T-helper 2 cell treated with Interferon-gamma antibody and Interleukin-4, amounts not matched to agents 5 μg/mL and 100 μg/mL, for 36 hours (primary cell): ENCODE results near the gene RAB7B.
"Not testable (repeated sequence)": the region's sequence is repeated elsewhere in the genome, so short reads cannot be mapped to it uniquely, and the experiment has no call there.

Source experiments
- DNase-seq: peaks from one replicate; pipeline ENCODE4 v3.0.0; 2021; ENCODE audit warnings: low spot score
- H3K27ac Mint-ChIP-seq: one replicate; pipeline ENCODE4 v1.8.0; 2021; ENCODE audit warnings: mild to moderate bottlenecking, mixed read lengths
- H3K27me3 Mint-ChIP-seq: one replicate; pipeline ENCODE4 v1.8.0; 2021; ENCODE audit warnings: low read depth, mixed read lengths
- H3K36me3 Mint-ChIP-seq: one replicate; pipeline ENCODE4 v1.8.0; 2021; ENCODE audit warnings: low read depth, mixed read lengths
- H3K4me1 Mint-ChIP-seq: one replicate; pipeline ENCODE4 v1.8.0; 2021; ENCODE audit warnings: low read depth, mixed read lengths
- H3K4me3 Mint-ChIP-seq: one replicate; pipeline ENCODE4 v1.8.0; 2022; ENCODE audit warnings: mild to moderate bottlenecking, moderate library complexity, mixed read lengths
- H3K9me3 Mint-ChIP-seq: one replicate; pipeline ENCODE4 v1.8.0; 2021; ENCODE audit warnings: mixed read lengths

Gene RAB7B

GRCh38 chr1:206002871-206003801 is at the start of gene RAB7B:
TSS of gene RAB7B (minus strand) at chr1:206003395. CDS start at chr1:205994135, 9,260 bp downstream.
- no peaks in the 10 kb centered on the region for H3K9me3 Mint-ChIP-seq
- no peak for DNase-seq
- no peak within 1 kb of the TSS for H3K4me3 Mint-ChIP-seq
- H3K4me1 Mint-ChIP-seq: peaks cover 3% of the 10 kb centered on the region
- no peak within 1 kb of the TSS for H3K27ac Mint-ChIP-seq
- peaks cover 4% of the 10 kb centered on the region for H3K27me3 Mint-ChIP-seq
- H3K36me3 Mint-ChIP-seq: no peaks in the 10 kb centered on the region

GRCh38 chr1:206052231-206052865 is 49.2 kb upstream of the RAB7B start:
- H3K27ac Mint-ChIP-seq, DNase-seq, H3K4me3 Mint-ChIP-seq, H3K36me3 Mint-ChIP-seq, H3K9me3 Mint-ChIP-seq: not testable (repeated sequence)
- Mint-ChIP-seq H3K27me3 (peaks cover 51% of the 10 kb centered on the region), H3K4me1 (peaks cover 16% of the 10 kb centered on the region)

- Mint-ChIP-seq H3K9me3 (no peaks in the 10 kb centered on the region), H3K27me3 (peaks cover 37% of the 10 kb centered on the region), H3K27ac (peak overlapping the region; percentile 49), H3K36me3 (no peaks in the 10 kb centered on the region), H3K4me3 (no peak overlapping the region), H3K4me1 (peaks cover 16% of the 10 kb centered on the region)
- DNase-seq: peak; percentile 36
These were observed 47.5 kb upstream of the RAB7B start for GRCh38 chr1:206050655-206051235.

- Mint-ChIP-seq H3K36me3 (no peaks in the 10 kb centered on the region), H3K4me1 (peaks cover 16% of the 10 kb centered on the region), H3K27ac (no peak overlapping the region), H3K9me3 (no peaks in the 10 kb centered on the region), H3K4me3 (no peak overlapping the region), H3K27me3 (peaks cover 32% of the 10 kb centered on the region)
- DNase-seq: no peak
These were observed 46.9 kb upstream of the RAB7B start for GRCh38 chr1:206049919-206050600.

GRCh38 chr1:206049293-206049692 is 46.1 kb upstream of the RAB7B start:
- Mint-ChIP-seq H3K36me3 (no peaks in the 10 kb centered on the region), H3K27me3 (peaks cover 33% of the 10 kb centered on the region), H3K4me3 (no peak overlapping the region), H3K9me3 (no peaks in the 10 kb centered on the region), H3K27ac (no peak overlapping the region), H3K4me1 (peaks cover 16% of the 10 kb centered on the region)
- no peak for DNase-seq

GRCh38 chr1:206048582-206048981 is 45.4 kb upstream of the RAB7B start:
- H3K4me3 Mint-ChIP-seq: no peak overlapping the region
- no peak for DNase-seq
- no peaks in the 10 kb centered on the region for H3K9me3 Mint-ChIP-seq
- no peaks in the 10 kb centered on the region for H3K36me3 Mint-ChIP-seq
- no peak overlapping the region for H3K27ac Mint-ChIP-seq
- peaks cover 29% of the 10 kb centered on the region for H3K27me3 Mint-ChIP-seq
- H3K4me1 Mint-ChIP-seq: peaks cover 15% of the 10 kb centered on the region

GRCh38 chr1:206047271-206047670 is 44.1 kb upstream of the RAB7B start:
- Mint-ChIP-seq H3K9me3 (no peaks in the 10 kb centered on the region), H3K4me1 (peaks cover 7% of the 10 kb centered on the region), H3K27ac (no peak overlapping the region), H3K36me3 (no peaks in the 10 kb centered on the region), H3K4me3 (no peak overlapping the region), H3K27me3 (peaks cover 29% of the 10 kb centered on the region)
- no peak for DNase-seq

- Mint-ChIP-seq H3K4me1 (peaks cover 6% of the 10 kb centered on the region), H3K27me3 (peaks cover 43% of the 10 kb centered on the region)
These were observed 38.4 kb upstream of the RAB7B start for GRCh38 chr1:206041640-206042039.

GRCh38 chr1:206040328-206040727 is 37.1 kb upstream of the RAB7B start:
- no peaks in the 10 kb centered on the region for H3K36me3 Mint-ChIP-seq
- H3K9me3 Mint-ChIP-seq: no peaks in the 10 kb centered on the region
- no peak overlapping the region for H3K4me3 Mint-ChIP-seq
- H3K4me1 Mint-ChIP-seq: peaks cover 6% of the 10 kb centered on the region
- no peak overlapping the region for H3K27ac Mint-ChIP-seq
- H3K27me3 Mint-ChIP-seq: peaks cover 56% of the 10 kb centered on the region
- no peak for DNase-seq

More at GRCh38 chr1:206041640-206042039, 38.4 kb upstream of the RAB7B start:
- DNase-seq: no peak
- Mint-ChIP-seq H3K9me3 (no peaks in the 10 kb centered on the region), H3K4me3 (no peak overlapping the region), H3K36me3 (no peaks in the 10 kb centered on the region), H3K27ac (no peak overlapping the region)

GRCh38 chr1:206039046-206039973 is 36.1 kb upstream of the RAB7B start:
- Mint-ChIP-seq H3K4me3 (no peak overlapping the region), H3K36me3 (no peaks in the 10 kb centered on the region), H3K27ac (no peak overlapping the region), H3K4me1 (peaks cover 8% of the 10 kb centered on the region), H3K27me3 (peaks cover 64% of the 10 kb centered on the region), H3K9me3 (no peaks in the 10 kb centered on the region)
- no peak for DNase-seq

- H3K27me3 Mint-ChIP-seq: peaks cover 75% of the 10 kb centered on the region
- H3K27ac Mint-ChIP-seq: no peak overlapping the region
- no peaks in the 10 kb centered on the region for H3K36me3 Mint-ChIP-seq
- H3K4me3 Mint-ChIP-seq: no peak overlapping the region
- no peak for DNase-seq
- no peaks in the 10 kb centered on the region for H3K9me3 Mint-ChIP-seq
- H3K4me1 Mint-ChIP-seq: peaks cover 8% of the 10 kb centered on the region
These were observed 34.4 kb upstream of the RAB7B start for GRCh38 chr1:206037581-206037980.

GRCh38 chr1:206036663-206037455 is 33.7 kb upstream of the RAB7B start:
- Mint-ChIP-seq H3K4me1 (peaks cover 8% of the 10 kb centered on the region), H3K9me3 (no peaks in the 10 kb centered on the region)

More at GRCh38 chr1:206036663-206037455, 33.7 kb upstream of the RAB7B start:
- Mint-ChIP-seq H3K27me3 (peaks cover 78% of the 10 kb centered on the region), H3K36me3 (no peaks in the 10 kb centered on the region), H3K27ac (no peak overlapping the region), H3K4me3 (no peak overlapping the region)
- DNase-seq: no peak
